Cardiac muscle cell (in vitro differentiated cells and primary cell): Measurements from ENCODE around the gene ATP5PB. TPM values are rescaled to one million over a fixed set of nuclear protein-coding genes. Genes with fewer than 3 reads are reported as not detected.

Source experiments
- DNase-seq, 2 donors: peaks; one replicate each; pipeline versions ENCODE4 v3.0.0 to v3.0.0-alpha.2; 2010 to 2017; ENCODE audit warnings: low read depth in 1 of 2, low spot score in 1 of 2
- H3K27ac ChIP-seq: fragments of 200-600 bp; sonication (generic); 2 replicates; pipeline ENCODE4 v1.5.1; 2016
- H3K27me3 ChIP-seq: fragments of 200-600 bp; sonication (generic); 2 replicates; pipeline ENCODE4 v1.6.0; 2016; ENCODE audit warnings: control low read depth
- H3K36me3 ChIP-seq: fragments of 200-600 bp; sonication (generic); 2 replicates; pipeline ENCODE4 v1.5.1; 2016; ENCODE audit warnings: control low read depth
- H3K4me1 ChIP-seq: fragments of 200-600 bp; sonication (generic); 2 replicates; pipeline ENCODE4 v1.8.1; 2017; ENCODE audit warnings: low read depth, mild to moderate bottlenecking, mixed run types
- H3K4me3 ChIP-seq: fragments of 200-600 bp; sonication (generic); 2 replicates; pipeline ENCODE4 v1.5.1; 2016; ENCODE audit warnings: mild to moderate bottlenecking
- H3K9me3 ChIP-seq: fragments of 200-600 bp; sonication (generic); 2 replicates; pipeline ENCODE4 v1.5.1; 2017; ENCODE audit warnings: low read depth, mild to moderate bottlenecking, control low read depth
- polyA plus RNA-seq: library from polyadenylated mRNA; unstranded; fragments of >200 nt; fragmentation: Nextera tagmentation; extraction: Ambion mirVana; gene quantifications from 2 replicates; pipeline ENCODE4 v1.2.1, GENCODE V29; 2016
- total RNA-seq: library from RNA; depleted of rRNA; stranded (reverse); fragments of >200 nt; gene quantifications from 2 replicates; pipeline ENCODE4 v1.2.3, GENCODE V29; 2016
- TF ChIP-seq, protein P1 (sequence below): IDR thresholded peaks from 2 replicates; pipeline ENCODE4 v1.5.1; 2012; ENCODE audit warnings: low read depth, mild to moderate bottlenecking, low read length

ATP5PB gene
- total and polyA plus RNA-seq, 2 experiments from 2014 or later, result 247 to 601 TPM

GRCh38 chr1:111483876-111484275 lies 34.6 kb downstream of the ATP5PB start:
- Histone ChIP-seq H3K9me3 (no peaks in the 10 kb centered on the region), H3K27me3 (no peaks in the 10 kb centered on the region), H3K4me3 (no peak overlapping the region), H3K4me1 (peaks cover 27% of the 10 kb centered on the region), H3K36me3 (no peaks in the 10 kb centered on the region), H3K27ac (no peak overlapping the region)
- TF ChIP-seq, protein P1, sequence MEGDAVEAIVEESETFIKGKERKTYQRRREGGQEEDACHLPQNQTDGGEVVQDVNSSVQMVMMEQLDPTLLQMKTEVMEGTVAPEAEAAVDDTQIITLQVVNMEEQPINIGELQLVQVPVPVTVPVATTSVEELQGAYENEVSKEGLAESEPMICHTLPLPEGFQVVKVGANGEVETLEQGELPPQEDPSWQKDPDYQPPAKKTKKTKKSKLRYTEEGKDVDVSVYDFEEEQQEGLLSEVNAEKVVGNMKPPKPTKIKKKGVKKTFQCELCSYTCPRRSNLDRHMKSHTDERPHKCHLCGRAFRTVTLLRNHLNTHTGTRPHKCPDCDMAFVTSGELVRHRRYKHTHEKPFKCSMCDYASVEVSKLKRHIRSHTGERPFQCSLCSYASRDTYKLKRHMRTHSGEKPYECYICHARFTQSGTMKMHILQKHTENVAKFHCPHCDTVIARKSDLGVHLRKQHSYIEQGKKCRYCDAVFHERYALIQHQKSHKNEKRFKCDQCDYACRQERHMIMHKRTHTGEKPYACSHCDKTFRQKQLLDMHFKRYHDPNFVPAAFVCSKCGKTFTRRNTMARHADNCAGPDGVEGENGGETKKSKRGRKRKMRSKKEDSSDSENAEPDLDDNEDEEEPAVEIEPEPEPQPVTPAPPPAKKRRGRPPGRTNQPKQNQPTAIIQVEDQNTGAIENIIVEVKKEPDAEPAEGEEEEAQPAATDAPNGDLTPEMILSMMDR, result no peak
- no peak for DNase-seq

DNA sequence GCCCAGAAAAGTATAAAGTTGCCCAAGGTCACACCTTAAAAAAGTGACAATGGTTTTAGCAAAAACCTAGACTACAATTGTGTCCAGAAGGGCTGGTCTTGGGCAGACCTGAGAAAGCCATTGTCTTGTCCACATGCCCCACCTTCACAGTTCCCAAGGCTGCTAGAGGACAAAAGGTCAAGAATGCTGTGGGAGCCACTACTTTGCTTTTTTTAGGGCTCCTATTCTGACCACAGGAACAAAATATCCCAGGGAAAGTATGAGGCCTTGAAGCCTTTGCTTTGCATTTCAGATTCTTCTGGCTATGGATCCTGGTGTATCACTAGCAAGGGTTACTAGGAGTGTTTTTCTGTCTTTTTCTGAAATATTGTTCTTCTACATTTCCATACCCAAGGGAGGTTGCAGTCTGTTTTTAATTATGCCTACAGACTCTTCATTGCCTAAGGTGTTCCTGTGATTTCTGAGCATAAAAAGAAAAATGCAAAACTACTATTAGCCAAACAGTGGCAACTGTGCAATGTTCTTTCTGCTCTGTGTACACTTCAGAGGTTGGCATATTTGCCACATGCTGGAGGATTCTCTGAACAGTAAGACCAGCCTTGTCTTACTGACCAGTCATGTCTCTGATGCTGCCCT lies 35.2 kb downstream of the ATP5PB start:
- Histone ChIP-seq H3K4me3 (no peak overlapping the region), H3K9me3 (no peaks in the 10 kb centered on the region), H3K36me3 (no peaks in the 10 kb centered on the region), H3K27ac (no peak overlapping the region), H3K27me3 (no peaks in the 10 kb centered on the region), H3K4me1 (peaks cover 27% of the 10 kb centered on the region)
- TF ChIP-seq, protein P1, result no peak
- DNase-seq, result no peak

- H3K27me3 ChIP-seq, result no peaks in the 10 kb centered on the region
- H3K4me3 ChIP-seq, result no peak overlapping the region
- no peaks in the 10 kb centered on the region for H3K36me3 ChIP-seq
- H3K9me3 ChIP-seq, result no peaks in the 10 kb centered on the region
- TF ChIP-seq, protein P1, result no peak
- no peak overlapping the region for H3K27ac ChIP-seq
- DNase-seq, result no peak
- H3K4me1 ChIP-seq, result peaks cover 22% of the 10 kb centered on the region
These were observed 37.2 kb downstream of the ATP5PB start for GRCh38 chr1:111486431-111486830.

GRCh38 chr1:111487133-111487532 lies 37.9 kb downstream of the ATP5PB start:
- Histone ChIP-seq H3K36me3 (no peaks in the 10 kb centered on the region), H3K27me3 (no peaks in the 10 kb centered on the region), H3K27ac (no peak overlapping the region), H3K9me3 (no peaks in the 10 kb centered on the region), H3K4me1 (peaks cover 15% of the 10 kb centered on the region), H3K4me3 (no peak overlapping the region)
- DNase-seq, result no peak
- TF ChIP-seq, protein P1, result no peak

GRCh38 chr1:111488669-111489068 lies 39.4 kb downstream of the ATP5PB start:
- H3K36me3 ChIP-seq, result no peaks in the 10 kb centered on the region
- no peak overlapping the region for H3K27ac ChIP-seq
- H3K4me3 ChIP-seq, result no peak overlapping the region
- peaks cover 9% of the 10 kb centered on the region for H3K4me1 ChIP-seq
- no peaks in the 10 kb centered on the region for H3K27me3 ChIP-seq
- H3K9me3 ChIP-seq, result no peaks in the 10 kb centered on the region
- DNase-seq, result no peak
- TF ChIP-seq, protein P1, result no peak
